ENCODE measurements around the gene SHMT1. TPM values are rescaled to one million over a fixed set of nuclear protein-coding genes. Genes with fewer than 3 reads are reported as not detected.

The SHMT1 gene
- total RNA-seq, 4 donors from 2014 or later: 16.3 to 30.3 (median 21.1) TPM

DNA sequence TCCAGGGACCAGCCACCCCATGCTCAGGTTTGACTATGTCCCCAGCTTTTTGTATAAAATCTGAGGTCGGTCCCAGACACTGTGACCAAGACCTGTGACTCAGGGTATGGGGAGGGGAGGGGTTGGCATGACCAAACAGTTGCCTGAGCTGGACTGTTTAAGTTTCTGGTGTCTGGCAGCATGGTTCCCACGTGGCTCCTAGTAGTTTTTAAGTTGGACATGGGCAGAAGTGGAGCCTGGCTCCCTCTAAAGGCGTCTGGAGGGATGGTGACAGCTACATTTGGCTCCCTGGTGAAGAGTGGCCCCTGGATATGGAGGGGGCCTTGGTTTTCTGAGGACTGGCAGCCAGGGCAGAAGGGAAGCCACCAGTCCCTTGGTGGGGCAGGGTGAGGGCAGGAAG is 40.3 kb downstream of the SHMT1 start:
- H3K4me1 ChIP-seq: peaks cover under 1 to 44% (median 28%) of the 10 kb centered on the region in 3 donors
- ATAC-seq: no peak
- H3K36me3 ChIP-seq: peaks cover 0 to 100% of the 10 kb centered on the region in 2 donors
- TF ChIP-seq CTCF (IDR thresholded peaks at IDR 0.05) (no peak), POLR2AphosphoS5 (IDR thresholded peaks at IDR 0.05) (no peak), POLR2A (IDR thresholded peaks at IDR 0.05) (no peak), EP300 (IDR thresholded peaks at IDR 0.05) (no peak)
- no peaks in the 10 kb centered on the region for H3K27me3 ChIP-seq
- WGBS, 2 donors (ENCODE audit: low coverage in 1 of 2): 20 to 100% methylated on average over 1 of the region's 3 CpGs
- no peak overlapping the region for H3K27ac ChIP-seq
- H3K9me3 ChIP-seq: no peaks in the 10 kb centered on the region
- no peak overlapping the region for H3K4me3 ChIP-seq

GRCh38 chr17:18322522-18322921 is 40.8 kb downstream of the SHMT1 start:
- ATAC-seq: no peak
- Histone ChIP-seq H3K27me3 (no peaks in the 10 kb centered on the region), H3K27ac (no peak overlapping the region), H3K4me1 (peaks cover 4 to 49% (median 33%) of the 10 kb centered on the region in 3 donors), H3K36me3 (peaks cover 0 to 100% of the 10 kb centered on the region in 2 donors), H3K9me3 (no peaks in the 10 kb centered on the region), H3K4me3 (no peak overlapping the region)
- 100% methylated on average over 4 of the region's 12 CpGs; no CpG with 5 or more reads in 1 of the 2 donors for WGBS, 2 donors (ENCODE audit: low coverage in 1 of 2)
- no peak for TF ChIP-seq POLR2A (IDR thresholded peaks at IDR 0.05)
- TF ChIP-seq POLR2AphosphoS5 (IDR thresholded peaks at IDR 0.05): no peak
- no peak for TF ChIP-seq EP300 (IDR thresholded peaks at IDR 0.05)
- no peak for TF ChIP-seq CTCF (IDR thresholded peaks at IDR 0.05)

- Histone ChIP-seq H3K4me1 (peaks cover 10 to 61% (median 44%) of the 10 kb centered on the region in 3 donors), H3K27me3 (no peaks in the 10 kb centered on the region), H3K9me3 (no peaks in the 10 kb centered on the region), H3K4me3 (no peak overlapping the region), H3K27ac (no peak overlapping the region), H3K36me3 (peaks cover 0 to 100% of the 10 kb centered on the region in 2 donors)
- no peak for ATAC-seq
- WGBS, 2 donors (ENCODE audit: low coverage in 1 of 2): 60% methylated on average over 4 of the region's 5 CpGs; no CpG with 5 or more reads in 1 of the 2 donors
- TF ChIP-seq CTCF (IDR thresholded peaks at IDR 0.05) (no peak), POLR2AphosphoS5 (IDR thresholded peaks at IDR 0.05) (no peak)
Observed at GRCh38 chr17:18321309-18321708, 42.0 kb downstream of the SHMT1 start.

DNA sequence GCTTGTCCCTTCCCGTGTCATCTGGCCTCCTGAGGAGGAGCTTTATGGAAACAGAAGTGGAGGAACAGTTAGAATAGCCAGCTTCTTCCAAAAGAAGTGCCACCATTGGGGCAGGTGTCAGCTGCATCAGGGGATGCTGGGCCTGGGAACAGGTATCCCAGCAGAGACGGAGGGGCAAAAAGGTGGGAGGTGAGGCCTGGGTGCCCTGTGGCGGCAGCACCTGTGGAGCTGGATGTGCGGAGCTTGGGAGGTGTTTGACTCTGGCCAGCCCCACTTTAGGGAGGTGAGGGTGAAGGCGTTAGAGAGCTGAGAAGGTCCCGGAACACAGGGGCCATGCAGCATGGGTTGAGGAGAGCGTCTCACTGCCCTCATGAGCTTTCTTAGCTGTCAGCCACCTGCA is 43.0 kb downstream of the SHMT1 start:
- WGBS, 2 donors (ENCODE audit: low coverage in 1 of 2): 100% methylated on average over 1 of the region's 7 CpGs; no CpG with 5 or more reads in 1 of the 2 donors
- H3K27ac ChIP-seq: no peak overlapping the region
- peak overlapping the region in 1 of 2 donors; percentile 16 for H3K4me3 ChIP-seq
- H3K27me3 ChIP-seq: no peaks in the 10 kb centered on the region
- H3K36me3 ChIP-seq: peaks cover 0 to 91% of the 10 kb centered on the region in 2 donors
- peaks cover 15 to 70% (median 51%) of the 10 kb centered on the region in 3 donors for H3K4me1 ChIP-seq
- no peaks in the 10 kb centered on the region for H3K9me3 ChIP-seq
- no peak for TF ChIP-seq EP300 (IDR thresholded peaks at IDR 0.05)
- TF ChIP-seq POLR2AphosphoS5 (IDR thresholded peaks at IDR 0.05): no peak
- no peak for TF ChIP-seq CTCF (IDR thresholded peaks at IDR 0.05)
- no peak for TF ChIP-seq POLR2A (IDR thresholded peaks at IDR 0.05)
- ATAC-seq: no peak

DNA sequence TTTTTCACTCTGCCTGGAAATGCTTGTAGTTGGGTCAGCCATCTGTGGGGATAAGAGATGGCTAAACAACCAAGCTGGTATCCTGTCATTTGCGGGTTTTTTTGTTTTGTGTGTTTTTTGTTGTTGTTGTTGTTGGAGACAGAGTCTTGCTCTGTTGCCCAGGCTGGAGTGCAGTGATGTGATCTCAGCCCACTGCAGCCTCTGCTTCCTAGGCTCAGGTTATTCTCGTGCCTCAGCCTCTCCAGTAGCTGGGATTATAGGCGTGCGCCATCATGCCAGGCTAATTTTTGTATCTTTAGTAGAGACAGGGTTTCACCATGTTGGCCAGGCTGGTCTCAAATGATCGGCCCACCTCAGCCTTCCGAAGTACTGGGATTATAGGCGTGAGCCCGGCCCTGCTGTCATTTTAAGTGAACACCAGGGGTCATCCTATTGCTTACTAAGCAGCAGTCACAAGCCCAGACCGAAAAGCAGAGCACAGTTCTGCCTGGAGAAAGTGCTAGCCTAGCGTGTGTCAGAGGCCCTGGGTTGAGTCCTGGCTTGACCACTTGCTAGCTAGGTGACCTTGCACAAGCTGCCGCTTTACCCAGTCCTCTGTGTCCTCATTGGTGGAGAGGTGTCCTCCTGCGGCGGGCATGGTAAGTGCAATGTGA is 43.6 kb downstream of the SHMT1 start:
- peak overlapping the region in 1 of 2 donors; percentile 16 for H3K4me3 ChIP-seq
- ATAC-seq: no peak
- 69 to 74% methylated on average over 3 to 4 of the region's 13 CpGs for WGBS, 2 donors (ENCODE audit: low coverage in 1 of 2)

More for the DNA sequence above, 43.6 kb downstream of the SHMT1 start:
- Histone ChIP-seq H3K27ac (no peak overlapping the region), H3K9me3 (no peaks in the 10 kb centered on the region), H3K4me1 (peaks cover 15 to 70% (median 51%) of the 10 kb centered on the region in 3 donors), H3K27me3 (no peaks in the 10 kb centered on the region), H3K36me3 (peaks cover 0 to 85% of the 10 kb centered on the region in 2 donors)
- TF ChIP-seq EP300 (IDR thresholded peaks at IDR 0.05) (no peak), POLR2AphosphoS5 (IDR thresholded peaks at IDR 0.05) (no peak), CTCF (IDR thresholded peaks at IDR 0.05) (peak in 3 of 4 experiments; percentile 6 to 26 (median 23)), POLR2A (IDR thresholded peaks at IDR 0.05) (no peak)

Measured in gastroesophageal sphincter (tissue), 4 donors.